IgD-negative memory B cell (primary cell): ENCODE results near the gene SORBS2. TPM values are rescaled to one million over a fixed set of nuclear protein-coding genes. Genes with fewer than 3 reads are reported as not detected.

Experiments used
- H3K27ac Mint-ChIP-seq, 3 donors: one replicate each; pipeline ENCODE4 v1.8.0; 2020 to 2022; ENCODE audit warnings: mild to moderate bottlenecking in 3 of 3, mixed read lengths in 3 of 3, moderate library complexity in 1 of 3
- H3K27me3 Mint-ChIP-seq: one replicate; pipeline ENCODE4 v1.8.0; 2021; ENCODE audit warnings: mixed read lengths
- H3K36me3 Mint-ChIP-seq: one replicate; pipeline ENCODE4 v1.8.0; 2020; ENCODE audit warnings: mild to moderate bottlenecking, mixed read lengths
- H3K4me1 Mint-ChIP-seq, 3 donors: one replicate each; pipeline ENCODE4 v1.8.0; 2020 to 2022; ENCODE audit warnings: mixed read lengths in 3 of 3, mild to moderate bottlenecking in 1 of 3
- H3K4me3 Mint-ChIP-seq, 4 donors: one replicate each; pipeline ENCODE4 v1.8.0; 2020 to 2022; ENCODE audit warnings: mild to moderate bottlenecking in 4 of 4, mixed read lengths in 4 of 4, moderate library complexity in 3 of 4
- H3K9me3 Mint-ChIP-seq, 3 donors: one replicate each; pipeline ENCODE4 v1.8.0; 2020 to 2021; ENCODE audit warnings: mixed read lengths in 3 of 3, mild to moderate bottlenecking in 1 of 3
- polyA plus RNA-seq: library from polyadenylated mRNA; unstranded; fragments of 300-500 nt; fragmentation: Illumina TruSeq; gene quantifications from one replicate; pipeline ENCODE4 v1.2.3, GENCODE V29; 2021

SORBS2 gene
- polyA plus RNA-seq, 1 donor from 2014 or later: not detected

- H3K36me3 Mint-ChIP-seq: no peaks in the 10 kb centered on the region
- no peak overlapping the region for H3K27ac Mint-ChIP-seq
- no peak overlapping the region for H3K4me3 Mint-ChIP-seq
- H3K27me3 Mint-ChIP-seq: peaks cover 10% of the 10 kb centered on the region
- H3K4me1 Mint-ChIP-seq: no peaks in the 10 kb centered on the region
- peaks cover 0 to 3% (median 0%) of the 10 kb centered on the region in 3 donors for H3K9me3 Mint-ChIP-seq
Measured at GRCh38 chr4:185825737-185826136, 13.7 kb upstream of the SORBS2 start.

GRCh38 chr4:185822791-185823190 is 10.8 kb upstream of the SORBS2 start:
- H3K27me3 Mint-ChIP-seq: peaks cover 7% of the 10 kb centered on the region
- H3K9me3 Mint-ChIP-seq: peaks cover 0 to 7% (median 0%) of the 10 kb centered on the region in 3 donors
- H3K4me1 Mint-ChIP-seq: no peaks in the 10 kb centered on the region
- peak overlapping the region in 1 of 4 donors; percentile 19 for H3K4me3 Mint-ChIP-seq
- no peaks in the 10 kb centered on the region for H3K36me3 Mint-ChIP-seq
- H3K27ac Mint-ChIP-seq: no peak overlapping the region

- peaks cover 0 to 7% (median 0%) of the 10 kb centered on the region in 3 donors for H3K9me3 Mint-ChIP-seq
- no peaks in the 10 kb centered on the region for H3K4me1 Mint-ChIP-seq
- H3K27ac Mint-ChIP-seq: no peak overlapping the region
- peaks cover 9% of the 10 kb centered on the region for H3K27me3 Mint-ChIP-seq
- no peaks in the 10 kb centered on the region for H3K36me3 Mint-ChIP-seq
- H3K4me3 Mint-ChIP-seq: no peak overlapping the region
Measured at GRCh38 chr4:185821029-185821419, 9.0 kb upstream of the SORBS2 start.

- Mint-ChIP-seq H3K27me3 (peaks cover 9% of the 10 kb centered on the region), H3K36me3 (no peaks in the 10 kb centered on the region), H3K4me1 (no peaks in the 10 kb centered on the region), H3K9me3 (peaks cover 0 to 7% (median 0%) of the 10 kb centered on the region in 3 donors), H3K27ac (no peak overlapping the region), H3K4me3 (no peak overlapping the region)
Measured at GRCh38 chr4:185820146-185821028, 8.4 kb upstream of the SORBS2 start.

- Mint-ChIP-seq H3K4me3 (no peak overlapping the region), H3K27me3 (peaks cover 5% of the 10 kb centered on the region), H3K9me3 (peaks cover 0 to 7% (median 0%) of the 10 kb centered on the region in 3 donors)
Measured at GRCh38 chr4:185819144-185819543, 7.2 kb upstream of the SORBS2 start.

GRCh38 chr4:185817403-185817818 is 5.4 kb upstream of the SORBS2 start:
- no peak overlapping the region for H3K27ac Mint-ChIP-seq
- no peak overlapping the region for H3K4me3 Mint-ChIP-seq
- peaks cover 0 to 5% (median 0%) of the 10 kb centered on the region in 3 donors for H3K9me3 Mint-ChIP-seq
- H3K27me3 Mint-ChIP-seq: peaks cover 9% of the 10 kb centered on the region
- no peaks in the 10 kb centered on the region for H3K36me3 Mint-ChIP-seq
- peaks cover 2 to 6% (median 5%) of the 10 kb centered on the region in 3 donors for H3K4me1 Mint-ChIP-seq

More at GRCh38 chr4:185819144-185819543, 7.2 kb upstream of the SORBS2 start:
- Mint-ChIP-seq H3K36me3 (no peaks in the 10 kb centered on the region), H3K27ac (no peak overlapping the region), H3K4me1 (no peaks in the 10 kb centered on the region)

GRCh38 chr4:185813133-185813532 is 1.1 kb upstream of the SORBS2 start:
- H3K4me1 Mint-ChIP-seq: peaks cover 15 to 22% (median 18%) of the 10 kb centered on the region in 3 donors
- peak overlapping the region in 1 of 4 donors; percentile 42 for H3K4me3 Mint-ChIP-seq
- peak overlapping the region in 2 of 3 donors; percentile 14 to 19 for H3K27ac Mint-ChIP-seq
- H3K36me3 Mint-ChIP-seq: no peaks in the 10 kb centered on the region
- H3K27me3 Mint-ChIP-seq: peaks cover 11% of the 10 kb centered on the region
- H3K9me3 Mint-ChIP-seq: no peaks in the 10 kb centered on the region

GRCh38 chr4:185810746-185811508 is 1.1 kb downstream of the SORBS2 start:
- H3K4me1 Mint-ChIP-seq: peaks cover 15 to 22% (median 18%) of the 10 kb centered on the region in 3 donors
- H3K27ac Mint-ChIP-seq: peak overlapping the region in 2 of 3 donors; percentile 88 to 91
- H3K36me3 Mint-ChIP-seq: no peaks in the 10 kb centered on the region
- peak overlapping the region in 3 of 4 donors; percentile 75 to 96 (median 87) for H3K4me3 Mint-ChIP-seq
- H3K9me3 Mint-ChIP-seq: no peaks in the 10 kb centered on the region
- peaks cover 11% of the 10 kb centered on the region for H3K27me3 Mint-ChIP-seq

- H3K27me3 Mint-ChIP-seq: peaks cover 14% of the 10 kb centered on the region
- H3K4me3 Mint-ChIP-seq: no peak overlapping the region
- H3K9me3 Mint-ChIP-seq: no peaks in the 10 kb centered on the region
- H3K36me3 Mint-ChIP-seq: no peaks in the 10 kb centered on the region
- peaks cover 15 to 22% (median 18%) of the 10 kb centered on the region in 3 donors for H3K4me1 Mint-ChIP-seq
- H3K27ac Mint-ChIP-seq: no peak overlapping the region
Measured at GRCh38 chr4:185809533-185810071, 2.4 kb downstream of the SORBS2 start.

GRCh38 chr4:185809121-185809520 is 2.9 kb downstream of the SORBS2 start:
- Mint-ChIP-seq H3K4me1 (peaks cover 15 to 22% (median 18%) of the 10 kb centered on the region in 3 donors), H3K36me3 (no peaks in the 10 kb centered on the region), H3K27me3 (peaks cover 14% of the 10 kb centered on the region), H3K27ac (no peak overlapping the region), H3K9me3 (no peaks in the 10 kb centered on the region), H3K4me3 (no peak overlapping the region)

- H3K9me3 Mint-ChIP-seq: peaks cover 0 to 4% (median 2%) of the 10 kb centered on the region in 3 donors
- H3K27ac Mint-ChIP-seq: no peak overlapping the region
- H3K4me3 Mint-ChIP-seq: no peak overlapping the region
- peaks cover 7% of the 10 kb centered on the region for H3K27me3 Mint-ChIP-seq
- peaks cover 1 to 4% (median 3%) of the 10 kb centered on the region in 3 donors for H3K4me1 Mint-ChIP-seq
- H3K36me3 Mint-ChIP-seq: no peaks in the 10 kb centered on the region
Measured at GRCh38 chr4:185805979-185806378, 6.0 kb downstream of the SORBS2 start.

GRCh38 chr4:185805262-185805802 is 6.7 kb downstream of the SORBS2 start:
- H3K27me3 Mint-ChIP-seq: peaks cover 7% of the 10 kb centered on the region
- H3K36me3 Mint-ChIP-seq: no peaks in the 10 kb centered on the region
- peaks cover 0 to 7% (median 4%) of the 10 kb centered on the region in 3 donors for H3K9me3 Mint-ChIP-seq
- no peaks in the 10 kb centered on the region for H3K4me1 Mint-ChIP-seq
- peak overlapping the region in 1 of 3 donors; percentile 5 for H3K27ac Mint-ChIP-seq
- H3K4me3 Mint-ChIP-seq: no peak overlapping the region

- Mint-ChIP-seq H3K9me3 (peaks cover 0 to 7% (median 4%) of the 10 kb centered on the region in 3 donors), H3K27ac (no peak overlapping the region), H3K4me3 (no peak overlapping the region), H3K36me3 (no peaks in the 10 kb centered on the region), H3K27me3 (peaks cover 8% of the 10 kb centered on the region), H3K4me1 (no peaks in the 10 kb centered on the region)
Measured at GRCh38 chr4:185803022-185803421, 9.0 kb downstream of the SORBS2 start.

- Mint-ChIP-seq H3K27ac (no peak overlapping the region), H3K36me3 (no peaks in the 10 kb centered on the region), H3K4me3 (no peak overlapping the region), H3K4me1 (no peaks in the 10 kb centered on the region), H3K9me3 (peaks cover 0 to 7% (median 4%) of the 10 kb centered on the region in 3 donors), H3K27me3 (peaks cover 6% of the 10 kb centered on the region)
Measured at GRCh38 chr4:185801471-185801870, 10.5 kb downstream of the SORBS2 start.
